Spleen (tissue), 7 donors: ENCODE data around the gene PTPRM.

Source experiments
- POLR2A ChIP-seq, 3 donors: fragments of 450-650 bp; IDR thresholded peaks; one replicate each; pipeline ENCODE4 v1.5.1; 2017; ENCODE audit warnings: antibody characterized with exemption in 3 of 3, mild to moderate bottlenecking in 1 of 3
- TF ChIP-seq, protein P1 (sequence below), 11 experiments: fragments of 200-600 bp in 7 of 11; fragments of 450-650 bp in 4 of 11; sonication (generic) in 4 of 11; IDR thresholded peaks in 8 of 11; conservative IDR thresholded peaks in 3 of 11; 1 replicate in 7 of 11; 2 replicates in 4 of 11; pipeline versions ENCODE4 v1.4.0 to v1.8.0; 2016 to 2021; ENCODE audit warnings: antibody characterized with exemption in 11 of 11, inconsistent platforms in 4 of 11, mild to moderate bottlenecking in 1 of 11
- donor health status: DM: no; HTN: no; CAD: no; lungs with moderate emphysema.
- donor health status: DM: no; HTN: no; CAD: no.
- donor health status: DM: no; HTN: no; CAD: no.

DNA sequence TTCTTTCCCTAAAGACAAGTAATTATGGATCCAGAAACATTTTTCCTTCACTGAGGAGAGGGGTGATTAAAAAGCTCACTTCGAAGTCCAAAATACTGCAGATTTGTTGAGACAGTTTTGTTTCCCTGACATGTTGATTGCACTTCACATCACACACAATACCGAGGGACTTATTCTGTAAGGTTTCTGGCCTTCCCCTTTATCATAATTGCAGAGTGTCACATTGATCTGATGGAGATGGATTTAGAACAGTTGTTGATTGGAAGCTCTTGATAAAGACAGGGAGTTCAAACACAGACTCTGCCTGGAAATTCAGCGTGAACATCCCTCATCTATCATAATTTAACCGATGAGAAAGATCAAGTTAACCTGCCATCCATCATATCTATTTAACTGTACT, 163.6 kb downstream of the PTPRM start:
- TF ChIP-seq, protein P1, sequence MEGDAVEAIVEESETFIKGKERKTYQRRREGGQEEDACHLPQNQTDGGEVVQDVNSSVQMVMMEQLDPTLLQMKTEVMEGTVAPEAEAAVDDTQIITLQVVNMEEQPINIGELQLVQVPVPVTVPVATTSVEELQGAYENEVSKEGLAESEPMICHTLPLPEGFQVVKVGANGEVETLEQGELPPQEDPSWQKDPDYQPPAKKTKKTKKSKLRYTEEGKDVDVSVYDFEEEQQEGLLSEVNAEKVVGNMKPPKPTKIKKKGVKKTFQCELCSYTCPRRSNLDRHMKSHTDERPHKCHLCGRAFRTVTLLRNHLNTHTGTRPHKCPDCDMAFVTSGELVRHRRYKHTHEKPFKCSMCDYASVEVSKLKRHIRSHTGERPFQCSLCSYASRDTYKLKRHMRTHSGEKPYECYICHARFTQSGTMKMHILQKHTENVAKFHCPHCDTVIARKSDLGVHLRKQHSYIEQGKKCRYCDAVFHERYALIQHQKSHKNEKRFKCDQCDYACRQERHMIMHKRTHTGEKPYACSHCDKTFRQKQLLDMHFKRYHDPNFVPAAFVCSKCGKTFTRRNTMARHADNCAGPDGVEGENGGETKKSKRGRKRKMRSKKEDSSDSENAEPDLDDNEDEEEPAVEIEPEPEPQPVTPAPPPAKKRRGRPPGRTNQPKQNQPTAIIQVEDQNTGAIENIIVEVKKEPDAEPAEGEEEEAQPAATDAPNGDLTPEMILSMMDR (IDR thresholded peaks at IDR 0.05 in 8 of 11, conservative IDR thresholded peaks at IDR 0.05 in 3 of 11): no peak
- TF ChIP-seq POLR2A (IDR thresholded peaks at IDR 0.05): no peak
